ENCODE results near the gene FAM24A.
A peak's percentile ranks its signal among the peaks of the same experiment; 100 is the strongest.

FAM24A gene

GRCh38 chr10:122879339-122880273 is 30.8 kb upstream of the FAM24A start, which contains the start of gene FAM24B (continued):
- TF ChIP-seq PRDM2 (tag by site-specific recombination; IDR thresholded peaks at IDR 0.05; ENCODE audit: borderline replicate concordance) (no peak), ZNF10 (tag by site-specific recombination; IDR thresholded peaks at IDR 0.05) (peak; percentile 63; the same call in 1 of the 2 replicates), ZNF660 (tag by site-specific recombination; IDR thresholded peaks at IDR 0.05) (peak; percentile 63), ZSCAN30 (tag by site-specific recombination; IDR thresholded peaks at IDR 0.05) (peak; percentile 82; the same call in 1 of the 2 replicates), ZNF768 (tag by site-specific recombination; IDR thresholded peaks at IDR 0.05) (no peak), ZNF174 (tag by site-specific recombination; IDR thresholded peaks at IDR 0.05) (no peak), ZSCAN18 (tag by site-specific recombination; IDR thresholded peaks at IDR 0.05) (no peak), ZSCAN4 (tag by site-specific recombination; IDR thresholded peaks at IDR 0.05) (no peak), ZNF558 (tag by site-specific recombination; IDR thresholded peaks at IDR 0.05) (no peak), ZNF157 (tag by site-specific recombination; IDR thresholded peaks at IDR 0.05) (no peak), YY2 (tag by site-specific recombination; IDR thresholded peaks at IDR 0.05) (no peak), ZNF658 (tag by site-specific recombination; IDR thresholded peaks at IDR 0.05) (no peak), ZNF148 (tag by site-specific recombination; IDR thresholded peaks at IDR 0.05; ENCODE audit: borderline replicate concordance) (no peak), ZNF560 (tag by site-specific recombination; IDR thresholded peaks at IDR 0.05; ENCODE audit: borderline replicate concordance) (no peak), ZNF549 (tag by site-specific recombination; IDR thresholded peaks at IDR 0.05) (no peak), ZNF548 (tag by site-specific recombination; IDR thresholded peaks at IDR 0.05) (no peak), CTCF (tag by site-specific recombination; IDR thresholded peaks at IDR 0.05) (peak; percentile 66; the same call in 1 of the 2 replicates), ZNF624 (tag by site-specific recombination; IDR thresholded peaks at IDR 0.05) (no peak), ZNF623 (tag by site-specific recombination; IDR thresholded peaks at IDR 0.05) (no peak), INSM2 (tag by site-specific recombination; IDR thresholded peaks at IDR 0.05) (no peak), ZNF449 (tag by site-specific recombination; IDR thresholded peaks at IDR 0.05) (no peak)
